HepG2 (cell line): ENCODE data around the gene HBEGF. TPM values are rescaled to one million over a fixed set of nuclear protein-coding genes. Genes with fewer than 3 reads are reported as not detected.

ENCODE experiments used
- ATAC-seq: fragments of 200-7000 bp; cut with Tn5 transposase; 3 replicates; pipeline ENCODE4 v1.9.1; 2020; ENCODE audit warnings: mild to moderate bottlenecking, moderate library complexity
- Bru-seq: library from RNA; stranded (reverse); fragments of 400-500 nt; gene quantifications from one replicate; lab custom pipeline; 2021; lab: Mats Ljungman, UMichigan
- BruChase-seq, 2 experiments: library from RNA; stranded (reverse); fragments of 400-500 nt; gene quantifications; one replicate each; lab custom pipeline; 2021; lab: Mats Ljungman, UMichigan
- BruUV-seq: library from RNA; stranded (reverse); fragments of 400-500 nt; replicated peaks from 2 replicates; lab custom pipeline; 2021; lab: Mats Ljungman, UMichigan
- CTCF ChIA-PET: fragments of 300-600 bp; formaldehyde crosslinking; extraction: SDS; loops from one replicate; lab custom pipeline; 2021; ENCODE audit warnings: low total read pairs, inconsistent platforms, low intra/inter-chr PET ratio; lab: Yijun Ruan, JAX
- POLR2A ChIA-PET: fragments of 350-600 bp; sonication (Branson Sonifier 250); formaldehyde crosslinking; loops from one replicate; lab custom pipeline; 2020; ENCODE audit warnings: antibody characterized with exemption, inconsistent platforms; lab: Yijun Ruan, JAX
- DNase-seq: peaks from one replicate; pipeline ENCODE4 v3.0.0-alpha.2; 2015; ENCODE audit warnings: low spot score
- FAIRE-seq: peaks from 3 replicates; lab custom pipeline; 2011; peaks lifted over from hg19 to GRCh38; lab: Jason Lieb, UNC
- H2AFZ ChIP-seq: one replicate; pipeline ENCODE4 v1.6.1; 2011; ENCODE audit warnings: low read length, inconsistent platforms
- H3K27ac ChIP-seq: fragments of 300-600 bp; 3 replicates; pipeline ENCODE4 v1.8.0; 2011; ENCODE audit warnings: mixed run types, mild to moderate bottlenecking, mixed read lengths, low read length, inconsistent platforms; ENCODE audit not compliant: insufficient read depth; ENCODE audit errors: extremely low read length
- H3K27me3 ChIP-seq, 2 experiments: fragments of 200-600 bp in 1 of 2; 2 replicates in 1 of 2; 3 replicates in 1 of 2; pipeline versions ENCODE4 v1.6.0 to v1.8.0; 2011; ENCODE audit warnings: low read length in 2 of 2, mild to moderate bottlenecking in 2 of 2, moderate library complexity in 2 of 2, inconsistent platforms in 1 of 2; ENCODE audit not compliant: insufficient read depth in 2 of 2, control insufficient read depth in 1 of 2
- H3K36me3 ChIP-seq, 2 experiments: fragments of 200-600 bp in 1 of 2; replicated peaks in 1 of 2; 2 replicates in 1 of 2; 3 replicates in 1 of 2; pipeline versions ENCODE4 v1.5.1 to v1.8.0; 2011; ENCODE audit warnings: low read length in 2 of 2, inconsistent platforms in 1 of 2; ENCODE audit not compliant: insufficient read depth in 2 of 2, control insufficient read depth in 1 of 2
- H3K4me1 ChIP-seq: 2 replicates; pipeline ENCODE4 v1.5.1; 2012; ENCODE audit warnings: low read length, inconsistent platforms; ENCODE audit not compliant: insufficient read depth
- H3K4me2 ChIP-seq: 2 replicates; pipeline ENCODE4 v1.6.0; 2011; ENCODE audit warnings: low read depth, low read length, inconsistent platforms
- H3K4me3 ChIP-seq, 3 experiments: fragments of 200-600 bp in 1 of 3; sonication (generic), shearing (Covaris generic) in 1 of 3; replicated peaks in 1 of 3; 2 replicates each; pipeline ENCODE4 v1.5.1; 2011 to 2016; ENCODE audit warnings: low read length in 3 of 3, inconsistent platforms in 2 of 3, low read depth in 2 of 3, mild to moderate bottlenecking in 2 of 3, control low read depth in 1 of 3, mixed read lengths in 1 of 3; ENCODE audit not compliant: insufficient read depth in 1 of 3
- H3K79me2 ChIP-seq: one replicate; pipeline ENCODE4 v1.6.1; 2011; ENCODE audit warnings: low read length, inconsistent platforms; ENCODE audit not compliant: insufficient read depth
- H3K9ac ChIP-seq: 2 replicates; pipeline ENCODE4 v1.6.0; 2011; ENCODE audit warnings: mild to moderate bottlenecking, low read depth, low read length, inconsistent platforms; ENCODE audit not compliant: insufficient read depth
- H3K9me3 ChIP-seq: 2 replicates; pipeline ENCODE4 v1.5.1; 2012; ENCODE audit warnings: mild to moderate bottlenecking, low read length
- H4K20me1 ChIP-seq: 2 replicates; pipeline ENCODE4 v1.6.0; 2011; ENCODE audit warnings: inconsistent platforms, mild to moderate bottlenecking, low read length, moderate library complexity; ENCODE audit not compliant: insufficient read depth
- GFI1 ChIP-seq: sonication (generic); formaldehyde crosslinking; IDR thresholded peaks from 2 replicates; pipeline ENCODE4 v1.5.0; 2020; ENCODE audit warnings: missing genetic modification reagents, mild to moderate bottlenecking, borderline replicate concordance
- ISL2 ChIP-seq: sonication (generic); formaldehyde crosslinking; IDR thresholded peaks from 2 replicates; pipeline ENCODE4 v1.5.0; 2020; ENCODE audit warnings: missing genetic modification reagents
- MYC ChIP-seq: sonication (generic); formaldehyde crosslinking; IDR thresholded peaks from 2 replicates; pipeline ENCODE4 v1.9.0; 2021; ENCODE audit warnings: missing genetic modification reagents, borderline replicate concordance
- STAG1 ChIP-seq: sonication (generic); formaldehyde crosslinking; IDR thresholded peaks from 2 replicates; pipeline ENCODE4 v1.4.0; 2020; ENCODE audit warnings: missing genetic modification reagents
- ZFY ChIP-seq: sonication (generic); formaldehyde crosslinking; IDR thresholded peaks from 2 replicates; pipeline ENCODE4 v1.4.0; 2020; ENCODE audit warnings: missing genetic modification reagents
- ZNF263 ChIP-seq: sonication (generic); formaldehyde crosslinking; IDR thresholded peaks from 2 replicates; pipeline ENCODE4 v1.4.0; 2020; ENCODE audit warnings: missing genetic modification reagents
- ZNF543 ChIP-seq: sonication (generic); formaldehyde crosslinking; IDR thresholded peaks from 2 replicates; pipeline ENCODE4 v1.4.0; 2020; ENCODE audit warnings: mild to moderate bottlenecking, missing genetic modification reagents
- ZNF556 ChIP-seq: sonication (generic); formaldehyde crosslinking; IDR thresholded peaks from 2 replicates; pipeline ENCODE4 v1.4.0; 2020; ENCODE audit warnings: mild to moderate bottlenecking, missing genetic modification reagents, borderline replicate concordance
- ZNF766 ChIP-seq: sonication (generic); formaldehyde crosslinking; IDR thresholded peaks from 2 replicates; pipeline ENCODE4 v1.5.0; 2020; ENCODE audit warnings: missing genetic modification reagents, borderline replicate concordance
- WGBS: methylation state at CpG from one replicate; pipeline ENCODE4 v1.1.6; 2017; ENCODE audit warnings: low lambda C conversion rate; 5-methylcytosine and 5-hydroxymethylcytosine counted together
- in situ Hi-C: cut with HindIII; loops from 2 replicates; pipeline ENCODE4 v1.10.0; 2017; ENCODE audit warnings: low pct_unique_long_range_greater_than_20kb; ENCODE audit not compliant: extremely low pct_ligation_motif_present
- intact Hi-C: fragments of 100-400 bp; cut with micrococcal nuclease; formaldehyde crosslinking; loops from one replicate; pipeline ENCODE4 v1.10.0; 2022; ENCODE audit not compliant: unreplicated experiment
- long read RNA-seq, 2 experiments: library from RNA in 1 of 2; library from polyadenylated mRNA in 1 of 2; stranded (forward) in 1 of 2; unstranded in 1 of 2; transcript quantifications; one replicate each; pipeline ENCODE4 v2.0.0, GENCODE V29; 2019 to 2022
- polyA minus RNA-seq, 3 experiments: library from RNA; depleted of rRNA, polyadenylated mRNA; stranded (reverse); fragments of >200 nt; gene quantifications; 2 replicates each; pipeline ENCODE4 v1.2.3, GENCODE V29; 2011; ENCODE audit warnings: low replicate concordance in 1 of 3
- polyA plus RNA-seq, 8 experiments: library from polyadenylated mRNA; depleted of rRNA in 3 of 8; stranded (reverse) in 7 of 8; unstranded in 1 of 8; fragments of >200 nt; fragmentation: Illumina TruSeq in 4 of 8; extraction: Trizol in 4 of 8; gene quantifications; 2 replicates each; pipeline versions ENCODE4 v1.2.1 to v1.2.3, GENCODE V29; 2011 to 2016; ENCODE audit warnings: low read depth in 4 of 8, missing spikeins in 1 of 8, mixed read lengths in 1 of 8; ENCODE audit not compliant: insufficient read depth in 1 of 8
- total RNA-seq, 5 experiments: library from RNA; depleted of rRNA; stranded (reverse); fragments of >200 nt; fragmentation: Illumina TruSeq; extraction: Trizol; gene quantifications; 2 replicates each; pipeline ENCODE4 v1.2.3, GENCODE V29; 2016; ENCODE audit warnings: low read depth in 1 of 5
- TF ChIP-seq, protein P1 (sequence below): sonication (generic); formaldehyde crosslinking; conservative IDR thresholded peaks from 2 replicates; pipeline ENCODE4 v1.8.0; 2022; ENCODE audit warnings: mild to moderate bottlenecking, moderate library complexity, missing genetic modification reagents
- TF ChIP-seq, protein P2 (sequence below): sonication (generic); formaldehyde crosslinking; IDR thresholded peaks from 2 replicates; pipeline ENCODE4 v1.4.0; 2020; ENCODE audit warnings: mild to moderate bottlenecking, missing genetic modification reagents
- TF ChIP-seq, protein P3 (sequence below): IDR thresholded peaks from 2 replicates; pipeline ENCODE4 v1.6.1; 2016; ENCODE audit warnings: missing biosample characterization, missing genetic modification reagents, low read depth

Gene HBEGF, protein sequence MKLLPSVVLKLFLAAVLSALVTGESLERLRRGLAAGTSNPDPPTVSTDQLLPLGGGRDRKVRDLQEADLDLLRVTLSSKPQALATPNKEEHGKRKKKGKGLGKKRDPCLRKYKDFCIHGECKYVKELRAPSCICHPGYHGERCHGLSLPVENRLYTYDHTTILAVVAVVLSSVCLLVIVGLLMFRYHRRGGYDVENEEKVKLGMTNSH
- total RNA-seq (2016; rRNA removed; fragmentation: Illumina TruSeq; extraction: Trizol) (0.77 and 1.7 TPM in 2 replicates), polyA plus RNA-seq (2011; rRNA removed) (4.3 and 5.0 TPM in 2 replicates), polyA minus RNA-seq (2011; rRNA and poly(A)+ RNA removed; ENCODE audit: low replicate concordance) (1.0 and 3.2 TPM in 2 replicates), Bru-seq, nascent RNA (percentile 46 among the genes with signal in this experiment), BruChase-seq, experiment 1, labeled RNA remaining after a 6-hour chase (percentile 60 among the genes with signal in this experiment), BruChase-seq, experiment 2, labeled RNA remaining after a 2-hour chase (percentile 54 among the genes with signal in this experiment)
- total RNA-seq (2016; cell fraction: cytosol; rRNA removed; fragmentation: Illumina TruSeq; extraction: Trizol; ENCODE audit: low read depth), result 0.20 and 0.26 TPM in 2 replicates
- total RNA-seq (2016; cell fraction: insoluble cytoplasmic fraction; rRNA removed; fragmentation: Illumina TruSeq; extraction: Trizol), result 0.58 and 1.5 TPM in 2 replicates
- 0.45 and 0.62 TPM in 2 replicates for total RNA-seq (2016; cell fraction: membrane; rRNA removed; fragmentation: Illumina TruSeq; extraction: Trizol)
- total RNA-seq (2016; cell fraction: nucleus; rRNA removed; fragmentation: Illumina TruSeq; extraction: Trizol), result 1.3 and 2.3 TPM in 2 replicates
- polyA plus RNA-seq (2011; cell fraction: cytosol; rRNA removed), result 3.5 and 3.7 TPM in 2 replicates
- 3.4 and 3.9 TPM in 2 replicates for polyA plus RNA-seq (2011; cell fraction: nucleus; rRNA removed)
- polyA plus RNA-seq (2012), result 1.4 and 3.0 TPM in 2 replicates
- polyA plus RNA-seq (2016; cell fraction: cytosol; fragmentation: Illumina TruSeq; extraction: Trizol; ENCODE audit: low read depth), result 0.14 and 0.17 TPM in 2 replicates
- polyA plus RNA-seq (2016; cell fraction: insoluble cytoplasmic fraction; fragmentation: Illumina TruSeq; extraction: Trizol; ENCODE audit: low read depth), result 0.79 and 0.88 TPM in 2 replicates
- polyA plus RNA-seq (2016; cell fraction: membrane; fragmentation: Illumina TruSeq; extraction: Trizol; ENCODE audit: low read depth), result 0.26 TPM in 2 replicates
- 1.8 and 1.9 TPM in 2 replicates for polyA plus RNA-seq (2016; cell fraction: nucleus; fragmentation: Illumina TruSeq; extraction: Trizol; ENCODE audit: insufficient read depth, low read depth)
- polyA minus RNA-seq (2011; cell fraction: cytosol; rRNA and poly(A)+ RNA removed), result 1.4 and 1.5 TPM in 2 replicates
- 3.5 and 4.1 TPM in 2 replicates for polyA minus RNA-seq (2011; cell fraction: nucleus; rRNA and poly(A)+ RNA removed)
- long read RNA-seq, experiment 1, partial matches to known transcripts, result 2 of 3 reads
- long read RNA-seq, experiment 1, other reads (novel, unspliced or antisense), result 0 of 3 reads
- long read RNA-seq, experiment 2, transcript HBEGF-201 (6 exons, 2,386 nt), result major isoform, 5 of 13 reads
- long read RNA-seq, experiment 2, partial matches to known transcripts, result 0 of 13 reads
- long read RNA-seq, experiment 2, other reads (novel, unspliced or antisense), result 8 of 13 reads

DNA sequence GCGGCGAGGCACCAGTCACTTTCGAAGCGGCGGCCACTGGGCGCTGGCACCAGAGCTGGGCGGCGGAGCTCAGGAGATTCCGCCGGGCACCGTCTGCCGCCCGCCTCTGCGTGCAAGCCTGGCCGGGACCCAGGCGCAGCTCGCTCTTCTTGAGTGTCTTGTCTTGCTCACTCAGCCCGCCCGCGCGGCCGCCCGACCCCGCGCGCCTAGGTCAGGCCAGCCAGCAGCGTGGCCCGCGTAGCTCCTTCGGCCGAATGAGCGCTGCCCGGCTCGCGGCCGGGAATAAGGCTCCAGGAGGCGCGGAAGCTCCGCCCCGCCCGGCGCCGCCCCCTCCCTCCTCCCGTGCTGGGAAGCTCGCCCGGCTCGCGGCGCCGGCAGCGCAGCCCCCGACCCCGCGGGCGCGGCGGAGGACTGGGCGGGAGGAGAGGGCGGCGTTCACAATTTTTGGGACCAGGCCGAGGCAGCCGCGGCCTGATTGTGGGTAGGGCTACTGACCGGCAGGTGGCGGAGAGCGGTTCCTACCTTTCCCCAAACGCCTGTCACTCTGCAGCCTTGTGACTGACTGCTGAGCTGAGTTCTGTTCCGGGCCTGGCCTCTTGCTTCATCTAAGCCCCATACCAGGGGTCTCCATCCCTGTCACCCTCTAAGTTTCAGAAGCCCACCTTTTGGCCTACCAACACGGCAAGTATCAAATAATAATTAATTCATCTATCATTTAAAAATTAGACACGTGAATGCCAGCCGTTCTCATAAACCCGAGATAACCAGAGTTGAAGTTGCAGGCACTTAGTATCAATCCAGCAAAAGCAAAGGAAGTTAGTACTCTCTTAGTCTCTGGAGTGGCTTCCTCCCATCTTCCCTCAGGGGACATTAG is at the start of gene HBEGF:
Gene HBEGF, minus strand, starts transcription at position 256 of the 874 bp plus-strand sequence. CDS start 275 bp downstream, outside the sequence.
- H3K27me3 ChIP-seq, result 0 out of 5 replicates have a peak, but pooled peaks cover 0 to 7% of the 10 kb centered on the region in 2 experiments
- ChIA-PET POLR2A (interaction anchor here (0.9 to 2.3 kb wide), 28 partner anchors 8 to 364 kb away, joined by 3 to 19 read pairs (median 5); partner anchors contain the start of genes ANKHD1, CYSTM1, IK and NDUFA2), CTCF (interaction anchor here (0.7 to 1.8 kb wide), 3 partner anchors 11 to 102 kb away, joined by 4 to 6 read pairs (median 5); no protein-coding TSS in a partner anchor)
- DNase-seq, result peak; percentile 63
- peak within 1 kb of the TSS; percentile 71 for H3K9ac ChIP-seq
- peak within 1 kb of the TSS; percentile 62 to 81 (median 81) for H3K4me3 ChIP-seq
- intact Hi-C loops, result loop anchor here (1.0 to 5.0 kb wide), 5 partner anchors 18 to 174 kb away; no protein-coding TSS in a partner anchor
- 0% methylated on average over 22 of the region's 72 CpGs for WGBS
- H4K20me1 ChIP-seq, result no peaks in the 10 kb centered on the region
- H3K79me2 ChIP-seq, result no peaks in the 10 kb centered on the region
- no peak within 1 kb of the TSS for H2AFZ ChIP-seq
- peak; percentile 43 for FAIRE-seq
- BruUV-seq, result no TSS peak
- peaks cover 0 to 3% of the 10 kb centered on the region in 2 experiments; a peak in 3 of 5 replicates for H3K36me3 ChIP-seq
- H3K4me2 ChIP-seq, result peak within 1 kb of the TSS; percentile 99
- H3K9me3 ChIP-seq, result no peaks in the 10 kb centered on the region
- in situ Hi-C loops, result no loop called here
- peak; percentile 83 for ATAC-seq
- H3K4me1 ChIP-seq, result peaks cover 66% of the 10 kb centered on the region
- H3K27ac ChIP-seq, result no peak within 1 kb of the TSS
- peak; percentile 21; the same call in 1 of the 2 replicates for TF ChIP-seq ZNF556 (CRISPR knock-in tag)
- TF ChIP-seq, protein P1, sequence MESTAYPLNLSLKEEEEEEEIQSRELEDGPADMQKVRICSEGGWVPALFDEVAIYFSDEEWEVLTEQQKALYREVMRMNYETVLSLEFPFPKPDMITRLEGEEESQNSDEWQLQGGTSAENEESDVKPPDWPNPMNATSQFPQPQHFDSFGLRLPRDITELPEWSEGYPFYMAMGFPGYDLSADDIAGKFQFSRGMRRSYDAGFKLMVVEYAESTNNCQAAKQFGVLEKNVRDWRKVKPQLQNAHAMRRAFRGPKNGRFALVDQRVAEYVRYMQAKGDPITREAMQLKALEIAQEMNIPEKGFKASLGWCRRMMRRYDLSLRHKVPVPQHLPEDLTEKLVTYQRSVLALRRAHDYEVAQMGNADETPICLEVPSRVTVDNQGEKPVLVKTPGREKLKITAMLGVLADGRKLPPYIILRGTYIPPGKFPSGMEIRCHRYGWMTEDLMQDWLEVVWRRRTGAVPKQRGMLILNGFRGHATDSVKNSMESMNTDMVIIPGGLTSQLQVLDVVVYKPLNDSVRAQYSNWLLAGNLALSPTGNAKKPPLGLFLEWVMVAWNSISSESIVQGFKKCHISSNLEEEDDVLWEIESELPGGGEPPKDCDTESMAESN (CRISPR knock-in tag), result peak; percentile 36
- TF ChIP-seq, protein P2, sequence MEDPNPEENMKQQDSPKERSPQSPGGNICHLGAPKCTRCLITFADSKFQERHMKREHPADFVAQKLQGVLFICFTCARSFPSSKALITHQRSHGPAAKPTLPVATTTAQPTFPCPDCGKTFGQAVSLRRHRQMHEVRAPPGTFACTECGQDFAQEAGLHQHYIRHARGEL (CRISPR knock-in tag), result no peak
- TF ChIP-seq ZFY, result peak; percentile 72
- TF ChIP-seq ZNF766 (CRISPR knock-in tag), result peak; percentile 35; the same call in 1 of the 2 replicates
- peak; percentile 71; the same call in 1 of the 2 replicates for TF ChIP-seq GFI1 (CRISPR knock-in tag)
- peak; percentile 49; the same call in 1 of the 2 replicates for TF ChIP-seq MYC (CRISPR knock-in tag)
- TF ChIP-seq ISL2 (CRISPR knock-in tag), result 0 out of 2 replicates have a peak, but pooled peaks have one; percentile 16
- peak; percentile 37; the same call in 1 of the 2 replicates for TF ChIP-seq ZNF263 (CRISPR knock-in tag)
- TF ChIP-seq STAG1, result peak; percentile 21
- TF ChIP-seq, protein P3, sequence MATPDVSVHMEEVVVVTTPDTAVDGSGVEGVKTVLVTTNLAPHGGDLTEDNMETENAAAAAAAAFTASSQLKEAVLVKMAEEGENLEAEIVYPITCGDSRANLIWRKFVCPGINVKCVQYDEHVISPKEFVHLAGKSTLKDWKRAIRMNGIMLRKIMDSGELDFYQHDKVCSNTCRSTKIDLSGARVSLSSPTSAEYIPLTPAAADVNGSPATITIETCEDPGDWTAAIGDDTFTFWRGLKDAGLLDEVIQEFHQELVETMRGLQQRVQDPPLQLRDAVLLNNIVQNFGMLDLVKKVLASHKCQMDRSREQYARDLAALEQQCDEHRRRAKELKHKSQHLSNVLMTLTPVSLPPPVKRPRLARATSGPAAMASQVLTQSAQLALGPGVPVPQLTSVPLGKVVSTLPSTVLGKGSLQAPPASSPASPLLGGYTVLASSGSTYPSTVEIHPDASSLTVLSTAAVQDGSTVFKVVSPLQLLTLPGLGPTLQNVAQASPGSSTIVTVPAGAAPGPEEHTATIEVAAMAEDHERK (CRISPR knock-in tag), result no peak
- peak; percentile 47; the same call in 1 of the 2 replicates for TF ChIP-seq ZNF543 (CRISPR knock-in tag)
